Epithelial cell of proximal tubule (primary cell): Measurements from ENCODE around the gene TBKBP1. TPM values are rescaled to one million over a fixed set of nuclear protein-coding genes. Genes with fewer than 3 reads are reported as not detected.

Experiments
- DNase-seq: peaks from one replicate; pipeline ENCODE4 v3.0.0-alpha.2; 2011; ENCODE audit warnings: low read depth
- H3K4me3 ChIP-seq: 2 replicates; pipeline ENCODE4 v1.5.1; 2011; ENCODE audit warnings: low read depth, mild to moderate bottlenecking, low read length
- CTCF ChIP-seq: conservative IDR thresholded peaks from 2 replicates; pipeline ENCODE4 v1.5.1; 2012; ENCODE audit warnings: low read depth, mild to moderate bottlenecking, low read length
- total RNA-seq: library from RNA; depleted of rRNA; stranded (reverse); fragments of >200 nt; gene quantifications from 2 replicates; pipeline ENCODE4 v1.2.3, GENCODE V29; 2015

TBKBP1 gene
- 1.3 and 4.2 TPM in 2 replicates for total RNA-seq

- DNase-seq = no peak
- peak within 1 kb of the TSS; percentile 79 for H3K4me3 ChIP-seq
- TF ChIP-seq CTCF = no peak
Observed at GRCh38 chr17:47693731-47694580, at the start of gene TBKBP1. TBKBP1 (plus strand) TSS chr17:47694161; CDS start chr17:47696113, 1,952 bp downstream.

GRCh38 chr17:47644324-47644723 lies 49.6 kb upstream of the TBKBP1 start:
- no peak for DNase-seq
- no peak overlapping the region for H3K4me3 ChIP-seq
- TF ChIP-seq CTCF = no peak

- peak; percentile 97 for DNase-seq
- TF ChIP-seq CTCF = no peak
- peak within 1 kb of the TSS; percentile 86 for H3K4me3 ChIP-seq
Observed at GRCh38 chr17:47649153-47649971, 44.6 kb upstream of the TBKBP1 start, which contains the start of gene KPNB1. KPNB1 (plus strand) TSS chr17:47649919; CDS start chr17:47650245, 326 bp downstream.

GRCh38 chr17:47649972-47650524 lies 43.9 kb upstream of the TBKBP1 start:
- no peak for TF ChIP-seq CTCF
- DNase-seq = no peak
- peak overlapping the region; percentile 86 for H3K4me3 ChIP-seq

GRCh38 chr17:47650525-47651522 lies 43.1 kb upstream of the TBKBP1 start:
- DNase-seq = peak; percentile 18
- H3K4me3 ChIP-seq = peak overlapping the region; percentile 86
- no peak for TF ChIP-seq CTCF

- no peak for DNase-seq
- no peak overlapping the region for H3K4me3 ChIP-seq
- TF ChIP-seq CTCF = no peak
Observed at GRCh38 chr17:47651704-47652103, 42.3 kb upstream of the TBKBP1 start.
